ENCODE results near the gene GGNBP2.
"Not testable (repeated sequence)": the region's sequence is repeated elsewhere in the genome, so short reads cannot be mapped to it uniquely, and the experiment has no call there.

The GGNBP2 gene

GRCh38 chr17:36601303-36602029, 56.7 kb downstream of the GGNBP2 start, which contains the start of gene MRM1:
Gene MRM1, plus strand, starts transcription at chr17:36601583. Its CDS starts 228 bp downstream, at chr17:36601811.
- DNase-seq (ENCODE audit: low spot score in 2 of 2) (peak; percentile 70 to 78), ATAC-seq (replicated peaks; ENCODE audit: extremely low read depth, poor library complexity, severe bottlenecking) (peak; percentile 80)
- Mint-ChIP-seq H3K4me3 (peak within 1 kb of the TSS; percentile 88), H3K4me1 (peaks cover 42% of the 10 kb centered on the region), H3K36me3 (ENCODE audit: insufficient read depth) (peaks cover 11% of the 10 kb centered on the region), H3K27ac (ENCODE audit: low read depth) (peak within 1 kb of the TSS; percentile 84), H3K9me3 (no peaks in the 10 kb centered on the region), H3K27me3 (no peaks in the 10 kb centered on the region)

GRCh38 chr17:36602030-36602748, 57.5 kb downstream of the GGNBP2 start:
- peak overlapping the region; percentile 84 for H3K27ac Mint-ChIP-seq (ENCODE audit: low read depth)
- H3K27me3 Mint-ChIP-seq: no peaks in the 10 kb centered on the region
- H3K4me1 Mint-ChIP-seq: peaks cover 42% of the 10 kb centered on the region
- H3K9me3 Mint-ChIP-seq: no peaks in the 10 kb centered on the region
- ATAC-seq (replicated peaks; ENCODE audit: extremely low read depth, poor library complexity, severe bottlenecking) (peak; percentile 13), DNase-seq (ENCODE audit: low spot score in 2 of 2) (no peak)
- H3K36me3 Mint-ChIP-seq (ENCODE audit: insufficient read depth): peaks cover 11% of the 10 kb centered on the region
- peak overlapping the region; percentile 88 for H3K4me3 Mint-ChIP-seq

GRCh38 chr17:36602924-36603384, 58.2 kb downstream of the GGNBP2 start:
- Mint-ChIP-seq H3K9me3 (no peaks in the 10 kb centered on the region), H3K4me3 (peak overlapping the region; percentile 88), H3K27me3 (no peaks in the 10 kb centered on the region), H3K27ac (ENCODE audit: low read depth) (no peak overlapping the region), H3K4me1 (peaks cover 46% of the 10 kb centered on the region), H3K36me3 (ENCODE audit: insufficient read depth) (peaks cover 11% of the 10 kb centered on the region)
- DNase-seq (ENCODE audit: low spot score in 2 of 2) (peak; percentile 41 to 48), ATAC-seq (replicated peaks; ENCODE audit: extremely low read depth, poor library complexity, severe bottlenecking) (peak; percentile 24)

- H3K27ac Mint-ChIP-seq (ENCODE audit: low read depth); ATAC-seq (replicated peaks; ENCODE audit: extremely low read depth, poor library complexity, severe bottlenecking); DNase-seq (ENCODE audit: low spot score in 2 of 2); H3K27me3 Mint-ChIP-seq; H3K4me3 Mint-ChIP-seq; H3K9me3 Mint-ChIP-seq: not testable (repeated sequence)
- H3K36me3 Mint-ChIP-seq (ENCODE audit: insufficient read depth): peaks cover 11% of the 10 kb centered on the region
- H3K4me1 Mint-ChIP-seq: peaks cover 54% of the 10 kb centered on the region
Observed at GRCh38 chr17:36605028-36605427, 60.3 kb downstream of the GGNBP2 start.

GRCh38 chr17:36608280-36608679, 63.6 kb downstream of the GGNBP2 start:
- Mint-ChIP-seq H3K4me3 (no peak overlapping the region), H3K27ac (ENCODE audit: low read depth) (no peak overlapping the region), H3K36me3 (ENCODE audit: insufficient read depth) (peaks cover 3% of the 10 kb centered on the region), H3K4me1 (peaks cover 34% of the 10 kb centered on the region), H3K9me3 (no peaks in the 10 kb centered on the region), H3K27me3 (no peaks in the 10 kb centered on the region)
- ATAC-seq (replicated peaks; ENCODE audit: extremely low read depth, poor library complexity, severe bottlenecking): no peak
- DNase-seq (ENCODE audit: low spot score in 2 of 2): no peak

- no peak for DNase-seq (ENCODE audit: low spot score in 2 of 2)
- Mint-ChIP-seq H3K27me3 (no peaks in the 10 kb centered on the region), H3K36me3 (ENCODE audit: insufficient read depth) (peaks cover 3% of the 10 kb centered on the region), H3K27ac (ENCODE audit: low read depth) (no peak overlapping the region), H3K4me3 (no peak overlapping the region), H3K4me1 (peaks cover 31% of the 10 kb centered on the region), H3K9me3 (no peaks in the 10 kb centered on the region)
- no peak for ATAC-seq (replicated peaks; ENCODE audit: extremely low read depth, poor library complexity, severe bottlenecking)
Observed at GRCh38 chr17:36608794-36609497, 64.2 kb downstream of the GGNBP2 start.

- no peak overlapping the region for H3K27ac Mint-ChIP-seq (ENCODE audit: low read depth)
- no peaks in the 10 kb centered on the region for H3K9me3 Mint-ChIP-seq
- H3K4me3 Mint-ChIP-seq: no peak overlapping the region
- H3K4me1 Mint-ChIP-seq: peaks cover 26% of the 10 kb centered on the region
- DNase-seq (ENCODE audit: low spot score in 2 of 2) (no peak), ATAC-seq (replicated peaks; ENCODE audit: extremely low read depth, poor library complexity, severe bottlenecking) (no peak)
- H3K27me3 Mint-ChIP-seq: no peaks in the 10 kb centered on the region
- peaks cover 2% of the 10 kb centered on the region for H3K36me3 Mint-ChIP-seq (ENCODE audit: insufficient read depth)
Observed at GRCh38 chr17:36609498-36609862, 64.8 kb downstream of the GGNBP2 start.

- Mint-ChIP-seq H3K36me3 (ENCODE audit: insufficient read depth) (peaks cover 1% of the 10 kb centered on the region), H3K4me3 (no peak overlapping the region), H3K4me1 (peaks cover 20% of the 10 kb centered on the region), H3K27me3 (no peaks in the 10 kb centered on the region), H3K27ac (ENCODE audit: low read depth) (no peak overlapping the region), H3K9me3 (no peaks in the 10 kb centered on the region)
- ATAC-seq (replicated peaks; ENCODE audit: extremely low read depth, poor library complexity, severe bottlenecking): no peak
- no peak for DNase-seq (ENCODE audit: low spot score in 2 of 2)
Observed at GRCh38 chr17:36610474-36610873, 65.8 kb downstream of the GGNBP2 start.

- H3K36me3 Mint-ChIP-seq (ENCODE audit: insufficient read depth): peaks cover 1% of the 10 kb centered on the region
- H3K4me3 Mint-ChIP-seq: no peak overlapping the region
- peaks cover 12% of the 10 kb centered on the region for H3K4me1 Mint-ChIP-seq
- no peaks in the 10 kb centered on the region for H3K27me3 Mint-ChIP-seq
- DNase-seq (ENCODE audit: low spot score in 2 of 2) (no peak), ATAC-seq (replicated peaks; ENCODE audit: extremely low read depth, poor library complexity, severe bottlenecking) (no peak)
- no peak overlapping the region for H3K27ac Mint-ChIP-seq (ENCODE audit: low read depth)
- no peaks in the 10 kb centered on the region for H3K9me3 Mint-ChIP-seq
Observed at GRCh38 chr17:36611345-36612072, 66.8 kb downstream of the GGNBP2 start.

GRCh38 chr17:36612323-36612722, 67.6 kb downstream of the GGNBP2 start:
- Mint-ChIP-seq H3K9me3 (no peaks in the 10 kb centered on the region), H3K36me3 (ENCODE audit: insufficient read depth) (peaks cover 1% of the 10 kb centered on the region), H3K4me1 (peaks cover 12% of the 10 kb centered on the region), H3K27me3 (peaks cover 2% of the 10 kb centered on the region), H3K27ac (ENCODE audit: low read depth) (no peak overlapping the region), H3K4me3 (no peak overlapping the region)
- ATAC-seq (replicated peaks; ENCODE audit: extremely low read depth, poor library complexity, severe bottlenecking) (no peak), DNase-seq (ENCODE audit: low spot score in 2 of 2) (no peak)

- Mint-ChIP-seq H3K9me3 (no peaks in the 10 kb centered on the region), H3K4me3 (no peak overlapping the region), H3K36me3 (ENCODE audit: insufficient read depth) (peaks cover 1% of the 10 kb centered on the region), H3K27me3 (peaks cover 10% of the 10 kb centered on the region), H3K27ac (ENCODE audit: low read depth) (no peak overlapping the region), H3K4me1 (peaks cover 5% of the 10 kb centered on the region)
- DNase-seq (ENCODE audit: low spot score in 2 of 2) (no peak), ATAC-seq (replicated peaks; ENCODE audit: extremely low read depth, poor library complexity, severe bottlenecking) (no peak)
Observed at GRCh38 chr17:36613155-36613554, 68.4 kb downstream of the GGNBP2 start.

- Mint-ChIP-seq H3K4me1 (no peaks in the 10 kb centered on the region), H3K9me3 (no peaks in the 10 kb centered on the region), H3K36me3 (ENCODE audit: insufficient read depth) (peaks cover 1% of the 10 kb centered on the region), H3K4me3 (no peak overlapping the region), H3K27me3 (peaks cover 10% of the 10 kb centered on the region), H3K27ac (ENCODE audit: low read depth) (no peak overlapping the region)
- DNase-seq (ENCODE audit: low spot score in 2 of 2) (no peak), ATAC-seq (replicated peaks; ENCODE audit: extremely low read depth, poor library complexity, severe bottlenecking) (no peak)
Observed at GRCh38 chr17:36614081-36614480, 69.4 kb downstream of the GGNBP2 start.
